ENCODE results near the gene CASK. TPM values are rescaled to one million over a fixed set of nuclear protein-coding genes. Genes with fewer than 3 reads are reported as not detected.

The CASK gene
- total RNA-seq, 1 experiment from 2014 or later, result 54.6 TPM

- TF ChIP-seq ARID4B (CRISPR knock-in tag; IDR thresholded peaks at IDR 0.05; ENCODE audit: borderline replicate concordance) (no peak), SMAD4 (CRISPR knock-in tag; IDR thresholded peaks at IDR 0.05) (no peak), CREB1 (CRISPR knock-in tag; IDR thresholded peaks at IDR 0.05) (no peak), GTF2I (CRISPR knock-in tag; conservative IDR thresholded peaks at IDR 0.05) (no peak), ZNF263 (CRISPR knock-in tag; IDR thresholded peaks at IDR 0.05; ENCODE audit: low read depth) (no peak), ZNF532 (CRISPR knock-in tag; IDR thresholded peaks at IDR 0.05; ENCODE audit: borderline replicate concordance) (no peak), ZNF425 (CRISPR knock-in tag; conservative IDR thresholded peaks at IDR 0.05) (no peak)
Measured at GRCh38 chrX:41522671-41523070, 400.7 kb downstream of the CASK start (continued).

- ChIA-PET CTCF (no interaction called here), POLR2A (no interaction called here)
- TF ChIP-seq IRF1 (CRISPR knock-in tag; IDR thresholded peaks at IDR 0.05), result no peak
- TF ChIP-seq NFE2L1 (CRISPR knock-in tag; IDR thresholded peaks at IDR 0.05), result no peak
- TF ChIP-seq ARID4B (CRISPR knock-in tag; IDR thresholded peaks at IDR 0.05; ENCODE audit: borderline replicate concordance), result no peak
- TF ChIP-seq ESRRA (CRISPR knock-in tag; IDR thresholded peaks at IDR 0.05; ENCODE audit: borderline replicate concordance), result no peak
- TF ChIP-seq ZNF232 (CRISPR knock-in tag; IDR thresholded peaks at IDR 0.05), result no peak
- H3K27me3 Mint-ChIP-seq (ENCODE audit: low read depth), result no peaks in the 10 kb centered on the region
- peaks cover 43% of the 10 kb centered on the region for H3K4me1 Mint-ChIP-seq
- peaks cover 3% of the 10 kb centered on the region; the same call in 1 of the 2 replicates for H3K36me3 Mint-ChIP-seq
- H3K27ac Mint-ChIP-seq, result no peak overlapping the region
- no peaks in the 10 kb centered on the region for H3K9me3 Mint-ChIP-seq
- H3K4me3 Mint-ChIP-seq, result no peak overlapping the region
- DNase-seq (ENCODE audit: low spot score) (no peak), ATAC-seq (peak; percentile 50; the same call in 1 of the 2 replicates)
Measured at GRCh38 chrX:41522081-41522480, 401.3 kb downstream of the CASK start.

Data from WTC11 (cell line).